Thymus (tissue), 11 donors: ENCODE data around the gene TTLL8. TPM values are rescaled to one million over a fixed set of nuclear protein-coding genes. Genes with fewer than 3 reads are reported as not detected.
"Not testable (repeated sequence)": the region's sequence is repeated elsewhere in the genome, so short reads cannot be mapped to it uniquely, and the experiment has no call there.

ENCODE experiments used
- DNase-seq, 9 donors: peaks; one replicate each; pipeline ENCODE4 v3.0.0-alpha.2; 2013; ENCODE audit warnings: low spot score in 9 of 9, low read depth in 6 of 9, missing footprints in 1 of 9
- H3K27ac ChIP-seq, 2 donors: one replicate each; pipeline ENCODE4 v1.5.1; 2013; ENCODE audit warnings: control low read depth in 1 of 2, low read depth in 1 of 2, low read length in 1 of 2, mild to moderate bottlenecking in 1 of 2, moderate library complexity in 1 of 2
- H3K27me3 ChIP-seq, 2 donors: one replicate each; pipeline ENCODE4 v1.5.1; 2013; ENCODE audit warnings: low read length in 1 of 2; ENCODE audit not compliant: control insufficient read depth in 2 of 2, insufficient read depth in 1 of 2
- H3K36me3 ChIP-seq, 2 donors: one replicate each; pipeline ENCODE4 v1.5.1; 2013; ENCODE audit warnings: low read length in 1 of 2, mild to moderate bottlenecking in 1 of 2, moderate library complexity in 1 of 2; ENCODE audit not compliant: control insufficient read depth in 2 of 2, insufficient read depth in 2 of 2
- H3K4me1 ChIP-seq, 2 donors: one replicate each; pipeline ENCODE4 v1.5.1; 2013; ENCODE audit warnings: low read length in 2 of 2; ENCODE audit not compliant: control insufficient read depth in 2 of 2, insufficient read depth in 2 of 2
- H3K4me3 ChIP-seq, 2 donors: one replicate each; pipeline ENCODE4 v1.5.1; 2013; ENCODE audit warnings: low read length in 2 of 2, control low read depth in 1 of 2, mild to moderate bottlenecking in 1 of 2
- H3K9me3 ChIP-seq, 2 donors: one replicate each; pipeline ENCODE4 v1.5.1; 2013; ENCODE audit warnings: low read length in 1 of 2, mild to moderate bottlenecking in 1 of 2; ENCODE audit not compliant: control insufficient read depth in 2 of 2, insufficient read depth in 1 of 2
- WGBS: extraction: QIAGEN DNeasy Blood & Tissue Kit; methylation state at CpG from one replicate; pipeline ENCODE4 v1.1.7; 2013; 5-methylcytosine and 5-hydroxymethylcytosine counted together
- polyA plus RNA-seq: library from polyadenylated mRNA; stranded (reverse); fragments of 200-250 nt; gene quantifications from one replicate; pipeline ENCODE4 v1.2.3, GENCODE V29; 2013
- total RNA-seq: library from RNA; stranded (reverse); fragments of 120-200 nt; gene quantifications from one replicate; pipeline ENCODE4 v1.2.4, GENCODE V29; 2013
- donor health status: healthy.

The TTLL8 gene
- total and polyA plus RNA-seq, 2 donors: not detected

DNA sequence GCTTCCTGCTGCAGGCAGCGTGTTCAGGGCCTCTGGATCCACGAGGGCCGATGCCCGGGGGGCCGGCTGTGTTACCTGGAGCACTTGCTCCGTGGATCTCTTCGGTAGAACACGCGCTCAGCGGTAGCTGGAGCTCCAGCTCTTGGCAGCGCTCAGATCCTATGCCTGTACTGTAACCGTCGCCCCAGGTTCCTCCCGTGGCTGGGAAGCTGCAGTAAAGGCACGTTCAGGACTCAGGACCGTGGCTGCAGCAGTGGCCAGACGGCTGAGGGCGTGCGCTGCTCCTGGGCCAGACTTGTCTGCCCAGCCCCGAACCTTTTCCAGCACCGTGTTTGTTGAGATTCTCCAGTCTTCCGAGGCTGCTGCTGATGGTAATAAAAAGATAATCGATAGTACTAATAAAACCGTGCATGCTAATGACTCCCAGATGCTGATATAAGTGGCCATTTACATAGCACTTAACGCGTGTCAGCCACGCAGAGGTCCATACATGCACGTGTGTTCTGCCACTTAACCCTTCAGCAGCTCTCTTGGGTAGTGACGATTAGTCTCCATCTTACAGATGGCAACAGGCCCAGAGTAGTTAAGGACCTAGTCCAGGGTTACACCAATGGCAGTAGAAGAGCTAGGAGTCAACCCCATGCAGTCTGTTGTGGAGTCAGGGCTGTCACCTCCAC, 33.1 kb upstream of the TTLL8 start:
- 95% methylated on average over 29 of the region's 29 CpGs for WGBS
- Histone ChIP-seq H3K27ac (no peak overlapping the region), H3K4me3 (no peak overlapping the region), H3K9me3 (peaks cover 5 to 18% of the 10 kb centered on the region in 2 donors), H3K4me1 (no peaks in the 10 kb centered on the region), H3K27me3 (peaks cover 0 to 10% of the 10 kb centered on the region in 2 donors), H3K36me3 (no peaks in the 10 kb centered on the region)
- no peak for DNase-seq

DNA sequence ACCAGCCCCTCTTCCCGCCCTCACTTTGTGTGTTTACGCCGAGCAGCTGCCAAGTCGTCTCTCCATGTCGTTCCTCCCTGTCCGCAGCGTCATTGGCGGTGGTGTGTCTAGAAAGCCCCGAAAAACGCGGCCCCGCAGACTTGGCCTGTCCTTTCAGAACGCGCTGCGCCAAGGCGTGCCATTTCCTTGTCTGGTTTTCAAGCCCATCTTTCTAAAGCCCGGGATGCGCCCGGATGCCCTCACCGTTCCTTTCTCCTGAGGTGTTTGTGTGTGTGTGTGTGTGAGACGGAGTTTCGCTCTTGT, 32.3 kb upstream of the TTLL8 start:
- no peak overlapping the region for H3K4me3 ChIP-seq
- no peak overlapping the region for H3K27ac ChIP-seq
- WGBS: 96% methylated on average over 22 of the region's 22 CpGs
- no peaks in the 10 kb centered on the region for H3K36me3 ChIP-seq
- no peaks in the 10 kb centered on the region for H3K4me1 ChIP-seq
- no peak for DNase-seq
- peaks cover 0 to 10% of the 10 kb centered on the region in 2 donors for H3K27me3 ChIP-seq
- H3K9me3 ChIP-seq: peaks cover 5 to 18% of the 10 kb centered on the region in 2 donors

DNA sequence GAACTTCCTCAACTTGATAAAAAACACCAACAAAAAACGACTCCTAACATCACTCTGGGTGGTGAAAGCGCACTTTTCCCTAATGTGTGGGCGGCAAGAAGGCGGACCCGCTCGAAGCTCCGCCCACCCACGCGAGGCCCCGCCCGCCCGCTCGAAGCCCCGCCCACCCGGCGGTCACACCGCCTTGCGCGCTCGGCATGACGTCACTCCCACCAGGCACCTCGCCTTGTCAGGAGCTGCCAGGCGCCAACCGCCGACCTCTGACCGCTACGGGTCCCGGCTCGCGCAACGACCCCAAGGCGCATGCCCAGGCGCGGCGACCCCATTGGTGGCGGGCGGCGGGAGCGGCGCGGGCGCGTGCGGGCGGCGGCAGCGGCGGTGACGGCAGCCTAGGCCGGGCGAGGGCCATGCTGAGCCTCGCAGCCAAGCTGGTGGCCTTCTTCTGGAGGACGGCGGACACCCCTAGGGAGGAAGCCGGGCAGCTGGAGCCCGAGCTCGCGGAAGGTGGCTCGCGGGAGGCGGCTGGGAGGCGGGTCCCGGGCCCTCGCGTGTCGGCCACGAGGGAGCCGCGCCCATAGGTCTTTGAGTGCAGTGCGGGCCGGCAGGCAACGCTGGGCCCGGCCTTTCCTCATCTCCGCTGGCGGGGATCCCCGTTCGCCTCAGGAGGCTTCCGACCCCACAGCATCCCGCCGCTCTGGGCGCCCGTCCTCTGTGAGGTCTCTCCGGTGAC, 31.7 kb upstream of the TTLL8 start, which contains the start of gene MOV10L1:
Gene MOV10L1 (plus strand): TSS at position 325 of the 730 bp plus-strand sequence. CDS start 83 bp downstream, at position 408.
- peak in 1 of 9 donors; percentile 11 for DNase-seq
- no peaks in the 10 kb centered on the region for H3K36me3 ChIP-seq
- peaks cover 5 to 18% of the 10 kb centered on the region in 2 donors for H3K9me3 ChIP-seq
- no peak within 1 kb of the TSS for H3K4me3 ChIP-seq
- 63% methylated on average over 83 of the region's 83 CpGs for WGBS
- peaks cover 0 to 4% of the 10 kb centered on the region in 2 donors for H3K4me1 ChIP-seq
- no peak within 1 kb of the TSS for H3K27ac ChIP-seq
- peaks cover 0 to 10% of the 10 kb centered on the region in 2 donors for H3K27me3 ChIP-seq

DNA sequence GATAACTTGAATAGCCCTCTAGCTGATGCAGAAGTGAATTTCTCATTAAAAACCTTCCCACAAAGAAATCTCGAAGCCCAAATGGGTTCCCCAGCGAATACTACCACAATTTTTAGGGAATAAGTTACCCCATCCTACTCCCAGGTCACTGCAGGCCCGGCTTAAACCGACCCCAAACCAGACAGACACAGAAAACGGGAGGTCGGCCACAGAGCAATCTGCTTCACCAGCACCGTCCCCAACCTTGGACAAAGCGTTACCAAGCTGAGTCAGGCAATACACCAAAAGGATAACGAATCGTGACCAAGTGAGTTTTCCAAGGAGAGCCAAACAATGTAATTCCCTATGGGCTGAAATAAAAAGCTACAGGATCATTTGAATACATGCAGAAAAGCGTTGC, 31.1 kb upstream of the TTLL8 start:
- H3K4me3 ChIP-seq: no peak overlapping the region
- H3K27me3 ChIP-seq: peaks cover 0 to 16% of the 10 kb centered on the region in 2 donors
- no peak for DNase-seq
- H3K36me3 ChIP-seq: no peaks in the 10 kb centered on the region
- H3K4me1 ChIP-seq: peaks cover 0 to 10% of the 10 kb centered on the region in 2 donors
- WGBS: 90% methylated on average over 11 of the region's 11 CpGs
- H3K9me3 ChIP-seq: peaks cover 5 to 18% of the 10 kb centered on the region in 2 donors
- no peak overlapping the region for H3K27ac ChIP-seq

DNA sequence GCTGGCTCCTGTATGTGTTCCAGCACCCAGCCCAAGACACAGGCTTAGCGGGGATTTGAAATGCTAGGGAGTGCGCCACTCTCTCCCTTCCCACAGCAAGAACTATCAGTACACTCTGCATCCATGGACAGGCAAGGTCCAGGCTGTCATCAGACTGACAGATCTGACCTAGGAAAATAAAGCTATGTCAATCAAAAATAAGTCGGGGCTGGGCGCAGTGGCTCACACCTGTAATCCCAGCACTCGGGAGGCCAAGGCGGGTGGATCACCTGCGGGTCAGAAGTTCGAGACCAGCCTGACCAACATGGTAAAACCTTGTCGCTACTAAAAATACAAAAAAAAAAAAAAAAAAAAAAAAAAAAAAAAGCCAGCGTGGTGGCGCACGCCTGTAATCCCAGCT, 30.0 kb upstream of the TTLL8 start:
- Histone ChIP-seq H3K4me1 (peaks cover 0 to 12% of the 10 kb centered on the region in 2 donors), H3K4me3 (no peak overlapping the region), H3K36me3 (no peaks in the 10 kb centered on the region), H3K27ac (no peak overlapping the region), H3K9me3 (peaks cover 5 to 18% of the 10 kb centered on the region in 2 donors), H3K27me3 (peaks cover 0 to 25% of the 10 kb centered on the region in 2 donors)
- DNase-seq: no peak
- 97% methylated on average over 12 of the region's 12 CpGs for WGBS

DNA sequence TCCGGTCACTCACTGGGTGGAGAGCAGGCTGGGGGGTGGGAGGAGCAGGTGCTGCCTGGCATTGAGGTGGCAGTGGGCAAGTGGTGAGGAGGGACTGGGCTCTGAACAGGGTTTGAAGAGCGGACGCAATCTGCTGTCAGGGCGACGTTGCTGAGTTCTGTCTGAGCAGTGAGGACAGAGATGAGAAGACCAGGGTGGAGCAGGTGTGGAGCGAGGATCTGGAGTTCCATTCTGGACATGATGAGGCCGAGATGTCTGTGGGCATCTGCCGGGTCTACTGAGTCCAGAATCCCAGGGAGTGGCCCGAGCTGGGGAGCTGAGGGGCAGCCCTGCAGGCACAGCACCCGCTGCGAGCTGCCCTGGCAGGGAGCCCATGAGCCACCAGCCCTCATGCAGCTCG, 29.5 kb upstream of the TTLL8 start:
- H3K36me3 ChIP-seq: no peaks in the 10 kb centered on the region
- no peak overlapping the region for H3K27ac ChIP-seq
- H3K9me3 ChIP-seq: peaks cover 5 to 18% of the 10 kb centered on the region in 2 donors
- H3K4me3 ChIP-seq: no peak overlapping the region
- DNase-seq: no peak
- H3K27me3 ChIP-seq: peaks cover 0 to 25% of the 10 kb centered on the region in 2 donors
- 95% methylated on average over 12 of the region's 12 CpGs for WGBS
- peaks cover 0 to 15% of the 10 kb centered on the region in 2 donors for H3K4me1 ChIP-seq

DNA sequence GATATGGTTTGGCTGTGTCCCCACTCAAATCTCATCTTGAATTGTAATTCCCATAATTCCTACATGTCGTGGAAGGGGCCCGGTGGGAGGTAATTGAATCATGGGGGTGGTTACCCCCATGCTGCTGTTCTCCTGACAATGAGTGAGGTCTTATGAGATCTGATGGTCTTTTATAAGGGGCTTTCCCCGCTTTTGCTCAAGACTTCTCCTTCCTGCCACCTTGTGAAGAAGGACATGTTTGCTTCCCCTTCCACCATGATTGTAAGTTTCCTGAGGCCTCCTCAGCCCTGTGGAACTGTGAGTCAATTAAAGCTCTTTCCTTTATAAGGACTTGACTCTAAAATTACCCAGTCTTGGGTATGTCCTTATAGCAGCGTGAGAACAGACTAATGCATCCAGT, 28.9 kb upstream of the TTLL8 start:
- H3K27ac ChIP-seq, H3K36me3 ChIP-seq, DNase-seq, H3K4me3 ChIP-seq: not testable (repeated sequence)
- peaks cover 0 to 15% of the 10 kb centered on the region in 2 donors for H3K4me1 ChIP-seq
- H3K27me3 ChIP-seq: peaks cover 0 to 25% of the 10 kb centered on the region in 2 donors
- WGBS: 97% methylated on average over 4 of the region's 4 CpGs
- H3K9me3 ChIP-seq: peaks cover 5 to 18% of the 10 kb centered on the region in 2 donors

DNA sequence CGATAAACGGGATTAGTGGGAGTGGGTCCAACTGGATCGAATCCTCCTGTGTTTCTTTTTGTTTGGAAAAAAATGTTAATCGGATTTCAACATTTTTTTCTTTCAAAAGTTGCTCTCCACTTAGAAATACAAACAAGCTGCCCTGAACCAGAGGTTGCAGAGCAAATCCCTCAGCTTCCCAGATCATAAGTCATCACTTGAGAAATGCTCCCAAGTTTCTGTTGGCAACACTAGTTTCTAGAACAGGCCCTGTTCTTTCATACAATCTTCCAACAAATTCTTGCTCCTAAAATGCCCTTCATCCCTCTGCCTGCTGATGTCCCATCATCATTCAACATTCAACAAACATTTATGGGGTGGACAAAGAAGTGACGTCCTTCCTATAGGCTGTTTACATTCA, 28.4 kb upstream of the TTLL8 start:
- DNase-seq: no peak
- no peaks in the 10 kb centered on the region for H3K36me3 ChIP-seq
- no peak overlapping the region for H3K27ac ChIP-seq
- peaks cover 0 to 25% of the 10 kb centered on the region in 2 donors for H3K27me3 ChIP-seq
- no peak overlapping the region for H3K4me3 ChIP-seq
- 91% methylated on average over 5 of the region's 5 CpGs for WGBS
- H3K9me3 ChIP-seq: peaks cover 5 to 18% of the 10 kb centered on the region in 2 donors
- peaks cover 0 to 15% of the 10 kb centered on the region in 2 donors for H3K4me1 ChIP-seq
